Activated naive CD4-positive, alpha-beta T cell treated with anti-CD3 and anti-CD28 coated beads, Interleukin-2, amount 50 U/mL, for 24 hours (primary cell): Measurements from ENCODE around the gene MECR.
A peak's percentile ranks its signal among the peaks of the same experiment; 100 is the strongest.

Experiments used
- H3K27ac Mint-ChIP-seq: one replicate; pipeline ENCODE4 v1.8.0; 2021; ENCODE audit warnings: mild to moderate bottlenecking, mixed read lengths
- H3K27me3 Mint-ChIP-seq: one replicate; pipeline ENCODE4 v1.8.0; 2021; ENCODE audit warnings: mixed read lengths
- H3K36me3 Mint-ChIP-seq: one replicate; pipeline ENCODE4 v1.8.0; 2021; ENCODE audit warnings: mixed read lengths
- H3K4me1 Mint-ChIP-seq: one replicate; pipeline ENCODE4 v1.8.0; 2021; ENCODE audit warnings: mixed read lengths
- H3K4me3 Mint-ChIP-seq: one replicate; pipeline ENCODE4 v1.8.0; 2021; ENCODE audit warnings: mild to moderate bottlenecking, mixed read lengths
- H3K9me3 Mint-ChIP-seq: one replicate; pipeline ENCODE4 v1.8.0; 2021; ENCODE audit warnings: mixed read lengths

The MECR gene

GRCh38 chr1:29258976-29259801 is 28.5 kb upstream of the MECR start:
- H3K27me3 Mint-ChIP-seq: peaks cover 25% of the 10 kb centered on the region

GRCh38 chr1:29258189-29258975 is 27.6 kb upstream of the MECR start:
- Mint-ChIP-seq H3K36me3 (no peaks in the 10 kb centered on the region), H3K9me3 (no peaks in the 10 kb centered on the region), H3K4me1 (peaks cover 3% of the 10 kb centered on the region), H3K4me3 (peak overlapping the region; percentile 19), H3K27ac (no peak overlapping the region), H3K27me3 (peaks cover 21% of the 10 kb centered on the region)

More at GRCh38 chr1:29258976-29259801, 28.5 kb upstream of the MECR start:
- Mint-ChIP-seq H3K27ac (no peak overlapping the region), H3K9me3 (no peaks in the 10 kb centered on the region), H3K4me1 (peaks cover 3% of the 10 kb centered on the region), H3K4me3 (peak overlapping the region; percentile 19), H3K36me3 (no peaks in the 10 kb centered on the region)

- Mint-ChIP-seq H3K4me3 (no peak overlapping the region), H3K36me3 (no peaks in the 10 kb centered on the region), H3K27ac (no peak overlapping the region), H3K9me3 (no peaks in the 10 kb centered on the region), H3K27me3 (peaks cover 18% of the 10 kb centered on the region), H3K4me1 (peaks cover 3% of the 10 kb centered on the region)
Measured at GRCh38 chr1:29256979-29257804, 26.5 kb upstream of the MECR start.

- peaks cover 3% of the 10 kb centered on the region for H3K4me1 Mint-ChIP-seq
- no peak overlapping the region for H3K27ac Mint-ChIP-seq
- no peaks in the 10 kb centered on the region for H3K9me3 Mint-ChIP-seq
- no peak overlapping the region for H3K4me3 Mint-ChIP-seq
- H3K27me3 Mint-ChIP-seq: peaks cover 17% of the 10 kb centered on the region
- H3K36me3 Mint-ChIP-seq: no peaks in the 10 kb centered on the region
Measured at GRCh38 chr1:29256394-29256793, 25.7 kb upstream of the MECR start.

- Mint-ChIP-seq H3K36me3 (no peaks in the 10 kb centered on the region), H3K27ac (no peak overlapping the region), H3K4me1 (peaks cover 2% of the 10 kb centered on the region), H3K9me3 (no peaks in the 10 kb centered on the region), H3K27me3 (peaks cover 7% of the 10 kb centered on the region), H3K4me3 (no peak overlapping the region)
Measured at GRCh38 chr1:29255134-29255666, 24.5 kb upstream of the MECR start.

- Mint-ChIP-seq H3K27me3 (peaks cover 5% of the 10 kb centered on the region), H3K9me3 (no peaks in the 10 kb centered on the region), H3K36me3 (no peaks in the 10 kb centered on the region), H3K27ac (no peak overlapping the region), H3K4me1 (no peaks in the 10 kb centered on the region), H3K4me3 (no peak overlapping the region)
Measured at GRCh38 chr1:29254346-29254745, 23.6 kb upstream of the MECR start.

GRCh38 chr1:29253180-29253579 is 22.4 kb upstream of the MECR start:
- no peak overlapping the region for H3K4me3 Mint-ChIP-seq
- no peaks in the 10 kb centered on the region for H3K9me3 Mint-ChIP-seq
- no peaks in the 10 kb centered on the region for H3K36me3 Mint-ChIP-seq
- H3K27ac Mint-ChIP-seq: no peak overlapping the region
- no peaks in the 10 kb centered on the region for H3K4me1 Mint-ChIP-seq
- peaks cover 1% of the 10 kb centered on the region for H3K27me3 Mint-ChIP-seq

GRCh38 chr1:29251164-29252124 is 20.7 kb upstream of the MECR start:
- Mint-ChIP-seq H3K27me3 (no peaks in the 10 kb centered on the region), H3K4me1 (no peaks in the 10 kb centered on the region), H3K27ac (no peak overlapping the region), H3K36me3 (no peaks in the 10 kb centered on the region), H3K9me3 (no peaks in the 10 kb centered on the region), H3K4me3 (no peak overlapping the region)

GRCh38 chr1:29249951-29250581 is 19.3 kb upstream of the MECR start:
- no peaks in the 10 kb centered on the region for H3K36me3 Mint-ChIP-seq
- no peaks in the 10 kb centered on the region for H3K4me1 Mint-ChIP-seq
- no peaks in the 10 kb centered on the region for H3K27me3 Mint-ChIP-seq
- no peaks in the 10 kb centered on the region for H3K9me3 Mint-ChIP-seq
- no peak overlapping the region for H3K4me3 Mint-ChIP-seq
- H3K27ac Mint-ChIP-seq: no peak overlapping the region

- Mint-ChIP-seq H3K27ac (no peak overlapping the region), H3K9me3 (no peaks in the 10 kb centered on the region), H3K4me3 (no peak overlapping the region), H3K36me3 (no peaks in the 10 kb centered on the region), H3K27me3 (no peaks in the 10 kb centered on the region), H3K4me1 (no peaks in the 10 kb centered on the region)
Measured at GRCh38 chr1:29249170-29249691, 18.5 kb upstream of the MECR start.

- Mint-ChIP-seq H3K9me3 (no peaks in the 10 kb centered on the region), H3K36me3 (no peaks in the 10 kb centered on the region)
Measured at GRCh38 chr1:29248409-29248808, 17.7 kb upstream of the MECR start.

GRCh38 chr1:29247571-29248273 is 17.0 kb upstream of the MECR start:
- H3K27me3 Mint-ChIP-seq: no peaks in the 10 kb centered on the region
- no peaks in the 10 kb centered on the region for H3K4me1 Mint-ChIP-seq
- no peaks in the 10 kb centered on the region for H3K9me3 Mint-ChIP-seq
- no peak overlapping the region for H3K27ac Mint-ChIP-seq
- no peaks in the 10 kb centered on the region for H3K36me3 Mint-ChIP-seq
- H3K4me3 Mint-ChIP-seq: no peak overlapping the region

More at GRCh38 chr1:29248409-29248808, 17.7 kb upstream of the MECR start:
- no peaks in the 10 kb centered on the region for H3K27me3 Mint-ChIP-seq
- no peak overlapping the region for H3K27ac Mint-ChIP-seq
- H3K4me1 Mint-ChIP-seq: no peaks in the 10 kb centered on the region
- no peak overlapping the region for H3K4me3 Mint-ChIP-seq

- Mint-ChIP-seq H3K27ac (no peak overlapping the region), H3K4me3 (no peak overlapping the region), H3K4me1 (no peaks in the 10 kb centered on the region), H3K36me3 (no peaks in the 10 kb centered on the region), H3K9me3 (no peaks in the 10 kb centered on the region), H3K27me3 (no peaks in the 10 kb centered on the region)
Measured at GRCh38 chr1:29247044-29247443, 16.3 kb upstream of the MECR start.
